ENCODE results near the gene PPP2R2B.
A peak's percentile ranks its signal among the peaks of the same experiment; 100 is the strongest.
"Not testable (repeated sequence)": the region's sequence is repeated elsewhere in the genome, so short reads cannot be mapped to it uniquely, and the experiment has no call there.

Gene PPP2R2B

DNA sequence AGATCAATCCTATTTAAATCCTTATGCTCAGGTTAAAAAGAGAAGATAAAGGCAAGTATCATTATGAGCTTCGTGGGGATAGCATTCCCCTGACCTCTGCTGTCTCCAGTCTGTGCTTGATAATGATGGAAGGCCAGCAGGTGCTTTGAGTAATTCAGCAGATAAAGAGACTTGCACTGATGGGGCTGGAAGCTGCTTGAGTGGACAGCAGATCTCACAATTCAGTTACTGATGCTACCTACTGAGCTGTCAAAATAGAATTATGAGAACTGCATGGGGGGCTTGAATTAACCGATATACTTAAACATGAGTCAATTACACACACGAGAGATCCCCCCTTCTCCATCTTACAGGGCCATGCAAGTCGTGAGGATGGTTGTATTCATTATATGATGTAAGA, 254.9 kb downstream of the PPP2R2B start:
- Histone ChIP-seq H3K4me1 (ENCODE audit: control insufficient read depth, insufficient read depth, low read length) (no peaks in the 10 kb centered on the region), H3K9me3 (ENCODE audit: control insufficient read depth, low read length) (peaks cover 4% of the 10 kb centered on the region), H3K36me3 (ENCODE audit: control insufficient read depth, insufficient read depth, low read length, severe bottlenecking) (no peaks in the 10 kb centered on the region), H3K27me3 (replicated peaks; ENCODE audit: control insufficient read depth, insufficient read depth, low read length) (peaks cover 4% of the 10 kb centered on the region), H3K9ac (ENCODE audit: low read length) (no peak overlapping the region), H3K4me3 (ENCODE audit: low read length) (no peak overlapping the region)
- no peak for DNase-seq (ENCODE audit: low read depth)

DNA sequence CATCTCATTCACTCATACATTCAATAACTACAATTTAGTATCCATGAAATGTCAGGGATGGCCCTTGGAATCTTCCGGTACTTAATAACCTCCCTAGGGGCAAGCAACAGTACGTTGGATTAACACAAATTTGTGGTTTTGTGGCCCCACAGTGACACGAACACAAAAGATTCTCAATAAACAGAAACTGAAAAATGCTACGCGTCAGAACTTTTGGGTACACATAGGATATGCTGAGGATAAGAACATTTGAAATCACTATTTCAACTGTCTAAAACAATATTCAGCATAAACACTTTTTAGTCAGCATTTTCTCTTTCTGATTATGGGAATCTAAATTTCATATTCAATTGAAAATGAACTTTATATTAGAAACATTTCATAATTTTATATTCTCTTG, 255.5 kb downstream of the PPP2R2B start:
- no peak overlapping the region for H3K9ac ChIP-seq (ENCODE audit: low read length)
- H3K36me3 ChIP-seq (ENCODE audit: control insufficient read depth, insufficient read depth, low read length, severe bottlenecking), result no peaks in the 10 kb centered on the region
- H3K9me3 ChIP-seq (ENCODE audit: control insufficient read depth, low read length), result peaks cover 4% of the 10 kb centered on the region
- DNase-seq (ENCODE audit: low read depth), result no peak
- no peak overlapping the region for H3K4me3 ChIP-seq (ENCODE audit: low read length)
- H3K27me3 ChIP-seq (replicated peaks; ENCODE audit: control insufficient read depth, insufficient read depth, low read length), result peaks cover 4% of the 10 kb centered on the region
- H3K4me1 ChIP-seq (ENCODE audit: control insufficient read depth, insufficient read depth, low read length), result no peaks in the 10 kb centered on the region

DNA sequence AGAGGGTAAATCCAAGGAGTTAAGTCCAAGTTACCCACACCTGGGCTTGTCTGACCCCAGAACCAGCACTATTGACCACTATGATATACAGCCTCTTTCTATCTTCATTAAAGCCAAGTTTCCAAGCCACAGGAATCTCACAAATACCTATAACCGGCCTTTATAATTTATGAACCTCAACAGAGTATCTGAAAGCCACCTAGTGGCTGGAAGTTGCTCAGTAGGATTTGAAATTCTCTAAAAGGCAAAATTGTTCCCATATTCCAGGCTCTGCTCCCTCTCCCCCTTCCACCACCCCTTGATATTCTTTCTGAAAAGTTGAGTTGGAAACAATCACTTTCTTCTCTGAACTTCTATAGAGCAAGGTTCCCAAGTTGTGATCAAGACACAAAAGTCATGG, 256.2 kb downstream of the PPP2R2B start:
- H3K27me3 ChIP-seq (replicated peaks; ENCODE audit: control insufficient read depth, insufficient read depth, low read length), result peaks cover 4% of the 10 kb centered on the region
- H3K36me3 ChIP-seq (ENCODE audit: control insufficient read depth, insufficient read depth, low read length, severe bottlenecking), result no peaks in the 10 kb centered on the region
- no peak overlapping the region for H3K4me3 ChIP-seq (ENCODE audit: low read length)
- no peaks in the 10 kb centered on the region for H3K4me1 ChIP-seq (ENCODE audit: control insufficient read depth, insufficient read depth, low read length)
- no peak overlapping the region for H3K9ac ChIP-seq (ENCODE audit: low read length)
- peaks cover 4% of the 10 kb centered on the region for H3K9me3 ChIP-seq (ENCODE audit: control insufficient read depth, low read length)
- peak; percentile 12 for DNase-seq (ENCODE audit: low read depth)

DNA sequence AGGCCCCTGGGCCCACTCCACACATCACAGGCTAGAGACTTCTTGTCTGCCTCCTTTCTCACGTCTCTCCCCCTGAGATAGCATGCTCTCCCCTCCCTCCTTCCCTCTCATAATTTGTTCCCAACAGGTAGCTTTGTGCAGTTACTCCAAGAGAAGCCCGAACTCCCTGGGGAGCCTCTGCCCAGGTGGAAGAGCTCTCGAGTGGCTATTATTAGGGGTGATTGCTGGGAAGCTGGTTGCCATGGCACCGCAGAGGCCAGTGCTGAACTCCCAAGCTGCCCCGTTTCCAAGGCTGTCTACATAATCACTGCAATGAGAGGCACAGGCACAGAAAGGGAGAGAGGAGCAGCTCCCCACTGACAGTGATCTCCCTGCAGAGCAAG, 257.9 kb downstream of the PPP2R2B start:
- Histone ChIP-seq H3K9ac (ENCODE audit: low read length) (no peak overlapping the region), H3K36me3 (ENCODE audit: control insufficient read depth, insufficient read depth, low read length, severe bottlenecking) (no peaks in the 10 kb centered on the region), H3K9me3 (ENCODE audit: control insufficient read depth, low read length) (peaks cover 13% of the 10 kb centered on the region), H3K4me3 (ENCODE audit: low read length) (no peak overlapping the region), H3K4me1 (ENCODE audit: control insufficient read depth, insufficient read depth, low read length) (no peaks in the 10 kb centered on the region), H3K27me3 (replicated peaks; ENCODE audit: control insufficient read depth, insufficient read depth, low read length) (peaks cover 4% of the 10 kb centered on the region)
- no peak for DNase-seq (ENCODE audit: low read depth)

DNA sequence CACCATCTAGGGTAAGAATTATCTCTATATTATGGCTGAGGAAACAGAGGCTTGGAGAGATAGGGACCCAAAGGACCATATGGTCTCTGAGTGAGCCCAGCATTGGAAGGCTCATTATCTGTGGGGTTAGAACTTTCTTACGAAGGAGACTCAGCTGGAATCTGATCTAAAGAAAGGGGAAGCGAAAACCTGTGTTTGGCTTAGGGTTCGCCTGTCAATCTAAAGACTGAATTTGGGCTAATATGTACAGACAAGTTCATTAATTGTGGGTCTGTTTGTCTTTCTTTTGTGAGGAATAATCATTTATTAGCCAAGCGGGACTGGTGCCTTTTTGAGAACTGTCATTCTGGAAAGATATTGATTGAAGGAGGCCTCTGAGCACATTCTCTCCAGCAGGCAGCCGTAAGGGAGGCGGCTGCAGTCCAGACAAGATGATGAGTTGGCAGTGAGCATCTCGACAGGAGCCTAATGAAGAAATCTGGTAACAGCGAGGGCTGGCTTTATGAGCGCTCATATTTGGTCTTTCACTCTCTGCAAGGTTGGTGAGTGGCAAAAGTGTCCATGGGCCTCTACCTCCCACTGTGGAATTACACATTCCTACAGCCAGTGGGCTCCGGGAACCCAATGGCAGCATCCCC, 258.4 kb downstream of the PPP2R2B start:
- Histone ChIP-seq H3K9ac (ENCODE audit: low read length) (no peak overlapping the region), H3K4me3 (ENCODE audit: low read length) (no peak overlapping the region), H3K36me3 (ENCODE audit: control insufficient read depth, insufficient read depth, low read length, severe bottlenecking) (no peaks in the 10 kb centered on the region), H3K9me3 (ENCODE audit: control insufficient read depth, low read length) (peaks cover 15% of the 10 kb centered on the region), H3K4me1 (ENCODE audit: control insufficient read depth, insufficient read depth, low read length) (no peaks in the 10 kb centered on the region), H3K27me3 (replicated peaks; ENCODE audit: control insufficient read depth, insufficient read depth, low read length) (peaks cover 4% of the 10 kb centered on the region)
- no peak for DNase-seq (ENCODE audit: low read depth)

- Histone ChIP-seq H3K9me3 (ENCODE audit: control insufficient read depth, low read length) (peaks cover 15% of the 10 kb centered on the region), H3K4me1 (ENCODE audit: control insufficient read depth, insufficient read depth, low read length) (no peaks in the 10 kb centered on the region), H3K9ac (ENCODE audit: low read length) (no peak overlapping the region), H3K27me3 (replicated peaks; ENCODE audit: control insufficient read depth, insufficient read depth, low read length) (peaks cover 4% of the 10 kb centered on the region), H3K36me3 (ENCODE audit: control insufficient read depth, insufficient read depth, low read length, severe bottlenecking) (no peaks in the 10 kb centered on the region), H3K4me3 (ENCODE audit: low read length) (no peak overlapping the region)
- DNase-seq (ENCODE audit: low read depth), result no peak
These were observed 260.1 kb downstream of the PPP2R2B start for GRCh38 chr5:146618434-146618833.

GRCh38 chr5:146609731-146610130, 268.8 kb downstream of the PPP2R2B start:
- H3K27me3 ChIP-seq (replicated peaks; ENCODE audit: control insufficient read depth, insufficient read depth, low read length); H3K4me1 ChIP-seq (ENCODE audit: control insufficient read depth, insufficient read depth, low read length); H3K36me3 ChIP-seq (ENCODE audit: control insufficient read depth, insufficient read depth, low read length, severe bottlenecking); DNase-seq (ENCODE audit: low read depth); H3K9ac ChIP-seq (ENCODE audit: low read length); H3K9me3 ChIP-seq (ENCODE audit: control insufficient read depth, low read length); H3K4me3 ChIP-seq (ENCODE audit: low read length): not testable (repeated sequence)

- DNase-seq (ENCODE audit: low read depth), result no peak
- H3K4me3 ChIP-seq (ENCODE audit: low read length), result no peak overlapping the region
- H3K9me3 ChIP-seq (ENCODE audit: control insufficient read depth, low read length), result no peaks in the 10 kb centered on the region
These were observed 270.8 kb downstream of the PPP2R2B start for GRCh38 chr5:146607659-146608332.

DNA sequence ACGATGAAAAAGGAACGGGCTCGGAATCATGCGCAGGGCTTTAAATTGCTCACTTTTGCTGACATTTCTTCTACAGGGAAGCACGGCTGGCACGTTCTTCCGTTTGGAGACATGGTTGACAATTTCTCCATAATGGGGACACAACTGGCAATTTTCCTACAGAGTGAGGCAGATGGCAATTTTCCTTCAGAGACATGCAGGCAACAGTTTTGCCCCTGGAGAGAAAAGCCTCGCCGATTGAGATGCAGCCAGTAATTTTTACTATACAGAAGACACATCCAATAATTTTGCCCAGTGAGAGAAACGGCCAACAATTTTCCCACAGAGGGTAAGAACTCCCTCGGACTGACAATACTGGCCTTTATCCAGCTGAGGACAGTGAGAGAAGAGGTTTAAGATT, 271.7 kb downstream of the PPP2R2B start:
- no peaks in the 10 kb centered on the region for H3K9me3 ChIP-seq (ENCODE audit: control insufficient read depth, low read length)
- no peaks in the 10 kb centered on the region for H3K27me3 ChIP-seq (replicated peaks; ENCODE audit: control insufficient read depth, insufficient read depth, low read length)
- no peak overlapping the region for H3K4me3 ChIP-seq (ENCODE audit: low read length)
- no peak for DNase-seq (ENCODE audit: low read depth)
- no peak overlapping the region for H3K9ac ChIP-seq (ENCODE audit: low read length)
- no peaks in the 10 kb centered on the region for H3K4me1 ChIP-seq (ENCODE audit: control insufficient read depth, insufficient read depth, low read length)
- H3K36me3 ChIP-seq (ENCODE audit: control insufficient read depth, insufficient read depth, low read length, severe bottlenecking), result no peaks in the 10 kb centered on the region

More at GRCh38 chr5:146607659-146608332, 270.8 kb downstream of the PPP2R2B start:
- Histone ChIP-seq H3K27me3 (replicated peaks; ENCODE audit: control insufficient read depth, insufficient read depth, low read length) (no peaks in the 10 kb centered on the region), H3K4me1 (ENCODE audit: control insufficient read depth, insufficient read depth, low read length) (no peaks in the 10 kb centered on the region), H3K36me3 (ENCODE audit: control insufficient read depth, insufficient read depth, low read length, severe bottlenecking) (no peaks in the 10 kb centered on the region), H3K9ac (ENCODE audit: low read length) (no peak overlapping the region)

DNA sequence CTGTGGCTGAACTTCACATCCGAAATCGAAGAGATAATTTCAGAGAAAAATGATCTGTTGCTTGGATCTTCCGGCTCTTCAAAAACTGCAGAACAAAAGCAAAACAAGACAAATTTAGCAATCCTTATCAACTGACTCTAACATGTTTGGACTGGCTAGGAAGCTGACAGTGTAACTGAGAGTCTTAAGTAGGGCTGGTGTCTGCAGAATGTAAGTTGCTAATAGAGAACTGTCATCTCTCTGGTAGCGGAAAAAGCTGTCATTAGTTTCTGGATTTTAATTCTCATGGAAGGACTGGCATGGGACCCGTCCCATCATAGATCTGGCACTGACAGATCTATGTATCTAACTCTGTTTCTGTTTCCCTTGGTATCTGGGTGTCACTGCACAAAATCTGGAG, 278.2 kb downstream of the PPP2R2B start:
- Histone ChIP-seq H3K9ac (ENCODE audit: low read length) (no peak overlapping the region), H3K36me3 (ENCODE audit: control insufficient read depth, insufficient read depth, low read length, severe bottlenecking) (no peaks in the 10 kb centered on the region), H3K4me1 (ENCODE audit: control insufficient read depth, insufficient read depth, low read length) (no peaks in the 10 kb centered on the region), H3K4me3 (ENCODE audit: low read length) (no peak overlapping the region), H3K27me3 (replicated peaks; ENCODE audit: control insufficient read depth, insufficient read depth, low read length) (peaks cover 10% of the 10 kb centered on the region), H3K9me3 (ENCODE audit: control insufficient read depth, low read length) (no peaks in the 10 kb centered on the region)
- no peak for DNase-seq (ENCODE audit: low read depth)

DNA sequence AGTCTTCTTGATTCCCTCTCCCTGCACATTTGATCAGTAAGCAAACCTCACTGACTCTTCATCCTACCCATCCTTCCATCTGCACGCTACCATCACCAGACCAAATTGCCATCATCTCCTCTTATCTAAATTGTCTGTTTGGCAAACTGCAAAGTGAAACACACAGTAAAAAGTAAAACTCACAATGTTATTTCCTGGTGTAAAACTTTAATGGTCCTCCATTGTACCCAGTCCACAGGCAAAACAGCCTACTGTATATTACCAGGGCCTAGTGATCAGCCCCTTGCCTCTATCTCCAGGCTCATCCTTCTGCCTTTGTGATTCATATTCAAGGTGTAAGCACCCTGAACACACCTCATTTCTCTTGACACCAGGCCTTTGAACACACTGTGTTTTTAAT, 279.3 kb downstream of the PPP2R2B start:
- H3K4me1 ChIP-seq (ENCODE audit: control insufficient read depth, insufficient read depth, low read length), result no peaks in the 10 kb centered on the region
- peaks cover 10% of the 10 kb centered on the region for H3K27me3 ChIP-seq (replicated peaks; ENCODE audit: control insufficient read depth, insufficient read depth, low read length)
- no peaks in the 10 kb centered on the region for H3K9me3 ChIP-seq (ENCODE audit: control insufficient read depth, low read length)
- no peak overlapping the region for H3K4me3 ChIP-seq (ENCODE audit: low read length)
- no peaks in the 10 kb centered on the region for H3K36me3 ChIP-seq (ENCODE audit: control insufficient read depth, insufficient read depth, low read length, severe bottlenecking)
- DNase-seq (ENCODE audit: low read depth), result no peak
- H3K9ac ChIP-seq (ENCODE audit: low read length), result no peak overlapping the region

GRCh38 chr5:146595088-146595487, 283.5 kb downstream of the PPP2R2B start:
- Histone ChIP-seq H3K9ac (ENCODE audit: low read length) (no peak overlapping the region), H3K4me1 (ENCODE audit: control insufficient read depth, insufficient read depth, low read length) (no peaks in the 10 kb centered on the region), H3K9me3 (ENCODE audit: control insufficient read depth, low read length) (no peaks in the 10 kb centered on the region), H3K4me3 (ENCODE audit: low read length) (no peak overlapping the region), H3K27me3 (replicated peaks; ENCODE audit: control insufficient read depth, insufficient read depth, low read length) (peaks cover 10% of the 10 kb centered on the region), H3K36me3 (ENCODE audit: control insufficient read depth, insufficient read depth, low read length, severe bottlenecking) (no peaks in the 10 kb centered on the region)
- DNase-seq (ENCODE audit: low read depth), result no peak
